ENCODE measurements around the gene C3orf20. TPM values are rescaled to one million over a fixed set of nuclear protein-coding genes. Genes with fewer than 3 reads are reported as not detected.

C3orf20 gene
- total RNA-seq, 1 experiment from 2014 or later: not detected

GRCh38 chr3:14647976-14648955 is 26.7 kb upstream of the C3orf20 start:
- ATAC-seq: no peak
- TF ChIP-seq EMX1 (CRISPR knock-in tag; IDR thresholded peaks at IDR 0.05): no peak
- no peak for TF ChIP-seq ZNF317 (CRISPR knock-in tag; IDR thresholded peaks at IDR 0.05; ENCODE audit: borderline replicate concordance, low read depth)
- Mint-ChIP-seq H3K36me3 (no peaks in the 10 kb centered on the region), H3K4me3 (no peak overlapping the region), H3K9me3 (no peaks in the 10 kb centered on the region; the same call in 1 of the 2 replicates), H3K4me1 (peaks cover 10% of the 10 kb centered on the region), H3K27ac (no peak overlapping the region), H3K27me3 (ENCODE audit: low read depth) (peaks cover 16% of the 10 kb centered on the region)
- POLR2A ChIA-PET: no interaction called here
- no peak for DNase-seq (ENCODE audit: low spot score)
- CTCF ChIA-PET: interaction anchor here (0.6 to 2.8 kb wide), 9 partner anchors 11 to 445 kb away, joined by 3 to 8 read pairs (median 4); no protein-coding TSS in a partner anchor

- no peak overlapping the region for H3K27ac Mint-ChIP-seq
- H3K36me3 Mint-ChIP-seq: 0 out of 2 replicates have a peak, but pooled peaks cover 3% of the 10 kb centered on the region
- H3K27me3 Mint-ChIP-seq (ENCODE audit: low read depth): peaks cover 12% of the 10 kb centered on the region
- H3K4me3 Mint-ChIP-seq: no peak overlapping the region
- H3K9me3 Mint-ChIP-seq: no peaks in the 10 kb centered on the region; the same call in 1 of the 2 replicates
- ChIA-PET CTCF (interaction anchor here (1.0 to 2.8 kb wide), 3 partner anchors 16 to 140 kb away, joined by 3 to 8 read pairs (median 3); no protein-coding TSS in a partner anchor), POLR2A (no interaction called here)
- DNase-seq (ENCODE audit: low spot score) (no peak), ATAC-seq (no peak)
- TF ChIP-seq CREM (CRISPR knock-in tag; IDR thresholded peaks at IDR 0.05): no peak
- no peak for TF ChIP-seq MXD4 (CRISPR knock-in tag; IDR thresholded peaks at IDR 0.05; ENCODE audit: borderline replicate concordance)
- no peak for TF ChIP-seq NFYB (CRISPR knock-in tag; conservative IDR thresholded peaks at IDR 0.05; ENCODE audit: low read depth)
- no peak for TF ChIP-seq E2F4 (CRISPR knock-in tag; IDR thresholded peaks at IDR 0.05; ENCODE audit: borderline replicate concordance, low read depth)
- TF ChIP-seq AFF4 (CRISPR knock-in tag; IDR thresholded peaks at IDR 0.05; ENCODE audit: borderline replicate concordance): no peak
- TF ChIP-seq JAZF1 (CRISPR knock-in tag; IDR thresholded peaks at IDR 0.05): no peak
- no peak for TF ChIP-seq SMAD4 (CRISPR knock-in tag; IDR thresholded peaks at IDR 0.05)
- TF ChIP-seq USF2 (CRISPR knock-in tag; IDR thresholded peaks at IDR 0.05): no peak
- TF ChIP-seq GRHL2 (CRISPR knock-in tag; IDR thresholded peaks at IDR 0.05; ENCODE audit: insufficient replicate concordance, severe bottlenecking): no peak
- TF ChIP-seq ZMAT4 (CRISPR knock-in tag; IDR thresholded peaks at IDR 0.05): no peak
- no peak for TF ChIP-seq CBFB (CRISPR knock-in tag; IDR thresholded peaks at IDR 0.05; ENCODE audit: low read depth)
- TF ChIP-seq ZNF423 (CRISPR knock-in tag; IDR thresholded peaks at IDR 0.05): no peak
- TF ChIP-seq EMX1 (CRISPR knock-in tag; IDR thresholded peaks at IDR 0.05): no peak
- TF ChIP-seq PRRX2 (CRISPR knock-in tag; IDR thresholded peaks at IDR 0.05): no peak
- no peak for TF ChIP-seq ETV6 (CRISPR knock-in tag; IDR thresholded peaks at IDR 0.05)
- H3K4me1 Mint-ChIP-seq: peaks cover 10% of the 10 kb centered on the region
Measured at GRCh38 chr3:14649466-14649865, 25.5 kb upstream of the C3orf20 start.

Data from WTC11 (cell line).